Endothelial cell of umbilical vein (primary cell): ENCODE data around the gene WDR82. TPM values are rescaled to one million over a fixed set of nuclear protein-coding genes. Genes with fewer than 3 reads are reported as not detected.

ENCODE experiments used
- BruUV-seq: library from RNA; stranded (reverse); fragments of 400-500 nt; replicated peaks from 2 replicates; lab custom pipeline; 2021; lab: Mats Ljungman, UMichigan
- CTCF ChIA-PET: fragments of 300-600, 350-600 bp; sonication (Branson Sonifier 250); formaldehyde crosslinking; loops from one replicate; lab custom pipeline; 2021; ENCODE audit warnings: antibody characterized with exemption, inconsistent platforms; lab: Charles Lee
- POLR2A ChIA-PET: fragments of 300-600, 350-600 bp; sonication (Branson Sonifier 250); formaldehyde crosslinking; loops from one replicate; lab custom pipeline; 2021; ENCODE audit warnings: antibody characterized with exemption, inconsistent platforms; lab: Charles Lee
- DNase-seq: peaks from one replicate; pipeline ENCODE4 v3.0.0-alpha.2; 2011; ENCODE audit warnings: low read depth, low spot score
- FAIRE-seq: peaks from 2 replicates; lab custom pipeline; 2011; peaks lifted over from hg19 to GRCh38; lab: Jason Lieb, UNC
- H2AFZ ChIP-seq: 2 replicates; pipeline ENCODE4 v1.6.0; 2012; ENCODE audit warnings: low read depth, low read length, control low read depth, inconsistent platforms
- H3K27ac ChIP-seq: 2 replicates; pipeline ENCODE4 v1.5.1; 2011; ENCODE audit warnings: low read depth, mild to moderate bottlenecking, control low read depth, low read length, moderate library complexity; ENCODE audit not compliant: insufficient read depth
- H3K27me3 ChIP-seq, 2 experiments: 2 replicates each; pipeline versions ENCODE4 v1.6.0 to v1.6.1; 2011; ENCODE audit warnings: low read length in 2 of 2, mixed read lengths in 1 of 2; ENCODE audit not compliant: control insufficient read depth in 2 of 2, insufficient read depth in 2 of 2
- H3K36me3 ChIP-seq, 2 experiments: 2 replicates in 1 of 2; 3 replicates in 1 of 2; pipeline ENCODE4 v1.5.1; 2011; ENCODE audit warnings: low read length in 2 of 2, mild to moderate bottlenecking in 1 of 2, moderate library complexity in 1 of 2; ENCODE audit not compliant: control insufficient read depth in 2 of 2, insufficient read depth in 2 of 2; ENCODE audit errors: extremely low read depth in 1 of 2
- H3K4me1 ChIP-seq: 3 replicates; pipeline ENCODE4 v1.5.1; 2011; ENCODE audit warnings: mild to moderate bottlenecking, low read length; ENCODE audit not compliant: control insufficient read depth, insufficient read depth; ENCODE audit errors: extremely low read depth
- H3K4me2 ChIP-seq: 2 replicates; pipeline ENCODE4 v1.6.1; 2011; ENCODE audit warnings: low read length, control low read depth, mixed read lengths; ENCODE audit not compliant: insufficient read depth
- H3K4me3 ChIP-seq, 3 experiments: fragments of 200-600 bp in 1 of 3; sonication (generic), shearing (Covaris generic) in 1 of 3; replicated peaks in 1 of 3; 2 replicates each; pipeline ENCODE4 v1.5.1; 2011 to 2016; ENCODE audit warnings: control low read depth in 3 of 3, low read length in 3 of 3, mild to moderate bottlenecking in 2 of 3, inconsistent platforms in 1 of 3, low read depth in 1 of 3, moderate library complexity in 1 of 3; ENCODE audit not compliant: insufficient read depth in 1 of 3
- H3K79me2 ChIP-seq: 2 replicates; pipeline ENCODE4 v1.6.0; 2012; ENCODE audit warnings: low read length, inconsistent platforms; ENCODE audit not compliant: control insufficient read depth, insufficient read depth
- H3K9ac ChIP-seq: replicated peaks from 2 replicates; pipeline ENCODE3; 2011; ENCODE audit warnings: low read length, control low read depth; ENCODE audit not compliant: insufficient read depth; ENCODE audit errors: extremely low read depth
- H3K9me1 ChIP-seq: replicated peaks from 3 replicates; pipeline ENCODE4 v1.6.0; 2011; ENCODE audit warnings: mild to moderate bottlenecking, low read length; ENCODE audit not compliant: control insufficient read depth, insufficient read depth; ENCODE audit errors: extremely low read depth
- H3K9me3 ChIP-seq: replicated peaks from 2 replicates; pipeline ENCODE4 v1.5.1; 2012; ENCODE audit warnings: low read length, inconsistent platforms; ENCODE audit not compliant: control insufficient read depth, insufficient read depth
- H4K20me1 ChIP-seq: replicated peaks from 2 replicates; pipeline ENCODE3; 2011; ENCODE audit warnings: mild to moderate bottlenecking, low read length; ENCODE audit not compliant: control insufficient read depth, insufficient read depth; ENCODE audit errors: extremely low read depth
- EZH2 ChIP-seq: IDR thresholded peaks from 2 replicates; pipeline ENCODE4 v1.6.1; 2012; ENCODE audit warnings: borderline replicate concordance, low read depth, mild to moderate bottlenecking, moderate library complexity, low read length, inconsistent platforms; ENCODE audit not compliant: severe bottlenecking
- FOS ChIP-seq: IDR thresholded peaks from 2 replicates; pipeline ENCODE4 v1.6.1; 2011; ENCODE audit warnings: mild to moderate bottlenecking, low read length, moderate library complexity, borderline replicate concordance; ENCODE audit not compliant: insufficient read depth
- GATA2 ChIP-seq: IDR thresholded peaks from 2 replicates; pipeline ENCODE4 v1.7.0; 2011; ENCODE audit warnings: low read depth, mild to moderate bottlenecking, moderate library complexity, mixed read lengths, low read length; ENCODE audit not compliant: insufficient read length, insufficient read depth
- JUN ChIP-seq: IDR thresholded peaks from 2 replicates; pipeline ENCODE4 v1.6.1; 2011; ENCODE audit warnings: borderline replicate concordance, low read depth; ENCODE audit not compliant: insufficient read length, insufficient read depth
- MYC ChIP-seq: IDR thresholded peaks from one replicate; pipeline ENCODE4 v1.6.1; 2011; ENCODE audit warnings: mild to moderate bottlenecking, low read depth, low read length
- POLR2A ChIP-seq: IDR thresholded peaks from 2 replicates; pipeline ENCODE4 v1.6.1; 2012; ENCODE audit warnings: low read depth, mild to moderate bottlenecking, control low read depth, low read length
- POLR2AphosphoS5 ChIP-seq: IDR thresholded peaks from 2 replicates; pipeline ENCODE4 v1.6.1; 2012; ENCODE audit warnings: low read depth, mild to moderate bottlenecking, control low read depth, low read length, moderate library complexity; ENCODE audit not compliant: insufficient read depth
- dilution Hi-C: fragments of 300-500 bp; cut with MboI; formaldehyde crosslinking; loops from one replicate; pipeline ENCODE4 v1.15.0; 2019; ENCODE audit warnings: low sequenced_read_pairs; ENCODE audit not compliant: extremely low pct_ligation_motif_present
- intact Hi-C: fragments of 100-400 bp; cut with micrococcal nuclease; formaldehyde crosslinking; loops from one replicate; pipeline ENCODE4 v1.10.0; 2022
- polyA plus RNA-seq, 4 experiments: library from polyadenylated mRNA; depleted of rRNA in 3 of 4; stranded (reverse) in 3 of 4; unstranded in 1 of 4; fragments of >200 nt; gene quantifications; 2 replicates each; pipeline versions ENCODE4 v1.2.1 to v1.2.3, GENCODE V29; 2011 to 2012; ENCODE audit warnings: missing spikeins in 1 of 4
- total RNA-seq: library from RNA; stranded (reverse); gene quantifications from 2 replicates; pipeline ENCODE4 v1.2.3, GENCODE V29; 2021
- TF ChIP-seq, protein P1 (sequence below): IDR thresholded peaks from 2 replicates; pipeline ENCODE4 v1.6.1; 2011; ENCODE audit not compliant: insufficient read depth, insufficient read length
- TF ChIP-seq, protein P2 (sequence below), 2 donors: IDR thresholded peaks; 1 replicate in 1 of 2; 2 replicates in 1 of 2; pipeline ENCODE4 v1.5.1; 2011; ENCODE audit warnings: low read length in 2 of 2, mild to moderate bottlenecking in 2 of 2, moderate library complexity in 2 of 2, control low read depth in 1 of 2, inconsistent platforms in 1 of 2, low read depth in 1 of 2; ENCODE audit not compliant: insufficient read depth in 1 of 2; ENCODE audit errors: extremely low read depth in 1 of 2

WDR82 gene
- total and polyA plus RNA-seq, 2 donors (not counting 3 experiments of a cell fraction or from before 2014, with no cell fraction given) = 39.9 to 71.3 TPM

DNA sequence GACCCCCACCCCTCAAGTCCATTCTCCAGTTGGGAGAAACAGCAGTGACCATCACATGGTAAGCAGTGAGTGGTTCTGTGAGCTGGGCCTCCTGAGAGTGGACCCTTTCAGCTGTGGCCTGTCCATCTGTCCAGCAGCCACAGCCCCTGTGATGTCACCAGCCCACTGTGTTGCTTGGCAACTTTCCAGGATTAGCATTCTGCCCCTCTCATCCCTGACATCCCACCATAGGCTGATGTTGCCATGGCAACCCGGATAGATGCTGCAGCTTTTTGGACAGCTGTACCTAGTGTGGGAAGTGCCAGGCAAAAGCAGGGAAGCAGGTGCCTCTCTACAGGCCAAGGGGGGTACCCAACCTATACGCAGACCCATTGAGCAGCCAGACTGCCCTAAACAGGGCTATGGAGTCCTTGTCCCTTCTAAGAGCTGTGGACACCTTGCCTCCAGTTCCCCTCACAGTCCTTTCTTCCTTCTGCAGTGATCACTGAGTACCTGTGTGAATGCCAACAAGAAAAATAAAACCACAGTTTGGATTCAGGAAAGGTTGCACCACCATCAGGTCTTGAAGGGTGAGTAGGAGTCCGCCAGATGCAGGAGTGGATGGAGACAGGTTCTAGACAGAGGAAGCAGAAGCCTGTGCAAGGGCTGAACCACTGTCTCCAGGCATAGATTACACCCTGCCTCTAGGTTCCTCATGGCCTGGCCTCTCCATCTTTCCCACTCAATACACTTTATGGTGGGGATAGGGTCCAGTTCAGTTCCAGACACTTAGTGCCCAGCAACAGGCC lies 37.7 kb upstream of the WDR82 start, which contains the start of gene DNAH1:
Gene DNAH1 (plus strand): TSS at position 343 of the 788 bp plus-strand sequence. CDS start 6,124 bp downstream, outside the sequence.
- ChIA-PET POLR2A (no interaction called here), CTCF (interaction anchor here (2.9 kb wide), 1 partner anchor 23 kb away, joined by 8 read pairs; no protein-coding TSS in a partner anchor)
- Histone ChIP-seq H3K27ac (no peak within 1 kb of the TSS), H2AFZ (no peak within 1 kb of the TSS), H4K20me1 (no peaks in the 10 kb centered on the region), H3K36me3 (no peaks in the 10 kb centered on the region), H3K9me1 (no peaks in the 10 kb centered on the region), H3K4me2 (no peak within 1 kb of the TSS), H3K79me2 (no peaks in the 10 kb centered on the region), H3K9ac (no peak within 1 kb of the TSS), H3K4me3 (no peak within 1 kb of the TSS), H3K4me1 (peaks cover 19% of the 10 kb centered on the region), H3K27me3 (no peaks in the 10 kb centered on the region), H3K9me3 (no peaks in the 10 kb centered on the region)
- no peak for FAIRE-seq
- no peak for DNase-seq
- TF ChIP-seq GATA2 (no peak), JUN (no peak), MYC (no peak), POLR2AphosphoS5 (no peak), POLR2A (no peak), EZH2 (no peak), FOS (no peak)
- TF ChIP-seq, protein P1, sequence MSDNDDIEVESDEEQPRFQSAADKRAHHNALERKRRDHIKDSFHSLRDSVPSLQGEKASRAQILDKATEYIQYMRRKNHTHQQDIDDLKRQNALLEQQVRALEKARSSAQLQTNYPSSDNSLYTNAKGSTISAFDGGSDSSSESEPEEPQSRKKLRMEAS = no peak
- TF ChIP-seq, protein P2, sequence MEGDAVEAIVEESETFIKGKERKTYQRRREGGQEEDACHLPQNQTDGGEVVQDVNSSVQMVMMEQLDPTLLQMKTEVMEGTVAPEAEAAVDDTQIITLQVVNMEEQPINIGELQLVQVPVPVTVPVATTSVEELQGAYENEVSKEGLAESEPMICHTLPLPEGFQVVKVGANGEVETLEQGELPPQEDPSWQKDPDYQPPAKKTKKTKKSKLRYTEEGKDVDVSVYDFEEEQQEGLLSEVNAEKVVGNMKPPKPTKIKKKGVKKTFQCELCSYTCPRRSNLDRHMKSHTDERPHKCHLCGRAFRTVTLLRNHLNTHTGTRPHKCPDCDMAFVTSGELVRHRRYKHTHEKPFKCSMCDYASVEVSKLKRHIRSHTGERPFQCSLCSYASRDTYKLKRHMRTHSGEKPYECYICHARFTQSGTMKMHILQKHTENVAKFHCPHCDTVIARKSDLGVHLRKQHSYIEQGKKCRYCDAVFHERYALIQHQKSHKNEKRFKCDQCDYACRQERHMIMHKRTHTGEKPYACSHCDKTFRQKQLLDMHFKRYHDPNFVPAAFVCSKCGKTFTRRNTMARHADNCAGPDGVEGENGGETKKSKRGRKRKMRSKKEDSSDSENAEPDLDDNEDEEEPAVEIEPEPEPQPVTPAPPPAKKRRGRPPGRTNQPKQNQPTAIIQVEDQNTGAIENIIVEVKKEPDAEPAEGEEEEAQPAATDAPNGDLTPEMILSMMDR (IDR thresholded peaks at IDR 0.05; ENCODE audit: extremely low read depth in 1 of 2, insufficient read depth in 1 of 2, low read depth in 1 of 2, low read length in 2 of 2) = no peak
- intact Hi-C loops (no loop called here), dilution Hi-C loops (no loop called here)
- no TSS peak for BruUV-seq
